Mucosa of stomach (tissue), 1 donor: ENCODE data around the gene KCNK13.
"Not testable (repeated sequence)": the region's sequence is repeated elsewhere in the genome, so short reads cannot be mapped to it uniquely, and the experiment has no call there.

Experiments
- H3K27me3 ChIP-seq: one replicate; pipeline ENCODE4 v1.7.0; 2013; ENCODE audit warnings: mild to moderate bottlenecking, low read length; ENCODE audit not compliant: control insufficient read depth, insufficient read depth
- H3K36me3 ChIP-seq: one replicate; pipeline ENCODE4 v1.7.0; 2013; ENCODE audit warnings: low read length; ENCODE audit not compliant: control insufficient read depth, insufficient read depth
- H3K4me1 ChIP-seq: one replicate; pipeline ENCODE4 v1.7.0; 2013; ENCODE audit warnings: mild to moderate bottlenecking, low read length; ENCODE audit not compliant: control insufficient read depth, insufficient read depth
- H3K4me3 ChIP-seq: one replicate; pipeline ENCODE4 v1.7.0; 2013; ENCODE audit warnings: low read length
- H3K9ac ChIP-seq: one replicate; pipeline ENCODE4 v1.7.0; 2013; ENCODE audit warnings: mild to moderate bottlenecking, low read length, moderate library complexity
- H3K9me3 ChIP-seq: one replicate; pipeline ENCODE4 v1.7.0; 2013; ENCODE audit warnings: mild to moderate bottlenecking, low read length, moderate library complexity; ENCODE audit not compliant: control insufficient read depth
- donor health status: Pancreatic carcinoma.

KCNK13 gene

GRCh38 chr14:90062822-90063539 lies 1.2 kb downstream of the KCNK13 start:
- Histone ChIP-seq H3K36me3 (no peaks in the 10 kb centered on the region), H3K9ac (no peak overlapping the region), H3K27me3 (peaks cover 57% of the 10 kb centered on the region), H3K9me3 (no peaks in the 10 kb centered on the region), H3K4me3 (no peak overlapping the region), H3K4me1 (peaks cover 28% of the 10 kb centered on the region)

GRCh38 chr14:90072350-90072749 lies 10.6 kb downstream of the KCNK13 start:
- Histone ChIP-seq H3K9ac (no peak overlapping the region), H3K4me1 (no peaks in the 10 kb centered on the region), H3K27me3 (no peaks in the 10 kb centered on the region), H3K36me3 (no peaks in the 10 kb centered on the region), H3K4me3 (no peak overlapping the region), H3K9me3 (no peaks in the 10 kb centered on the region)

DNA sequence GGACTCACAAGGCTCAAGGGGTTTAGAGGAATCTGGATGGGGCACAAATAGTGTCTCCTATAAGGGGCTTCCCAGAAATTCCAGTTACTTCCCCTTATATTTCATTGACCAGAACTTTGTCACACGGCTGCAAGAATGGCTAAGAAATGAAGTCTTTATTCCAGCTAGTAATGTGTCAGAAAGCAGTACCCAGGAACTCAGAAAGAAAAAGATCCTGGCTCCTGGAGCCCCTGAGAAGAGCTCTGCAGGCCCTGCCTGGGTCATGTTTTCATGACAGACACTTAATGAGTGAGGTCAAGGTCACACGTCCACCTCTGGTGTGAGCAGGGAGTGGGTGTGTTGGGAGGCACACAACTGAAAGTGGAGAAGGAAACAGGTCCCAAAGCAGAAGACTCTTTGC lies 17.8 kb downstream of the KCNK13 start:
- Histone ChIP-seq H3K36me3 (no peaks in the 10 kb centered on the region), H3K4me1 (no peaks in the 10 kb centered on the region), H3K4me3 (no peak overlapping the region), H3K9ac (no peak overlapping the region), H3K9me3 (no peaks in the 10 kb centered on the region), H3K27me3 (no peaks in the 10 kb centered on the region)

DNA sequence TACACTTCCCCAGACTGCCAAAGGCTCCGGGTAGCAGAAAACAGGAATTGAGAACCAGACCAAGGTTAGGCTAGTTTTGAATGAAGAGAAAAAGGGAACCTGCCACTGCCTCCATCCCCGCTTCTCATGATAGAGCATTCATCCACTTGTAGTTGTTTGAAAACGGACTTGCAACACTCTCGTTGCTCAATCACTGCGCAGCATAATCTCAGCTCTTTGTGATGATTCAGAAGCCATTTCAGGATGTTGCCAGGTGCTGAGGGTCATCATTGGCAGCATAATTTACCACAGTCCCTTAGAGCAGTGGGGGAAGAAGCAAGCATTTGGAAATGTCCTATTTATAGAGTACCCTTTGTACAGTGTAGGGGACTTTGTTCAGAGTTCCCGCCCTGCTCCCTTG lies 25.6 kb downstream of the KCNK13 start:
- Histone ChIP-seq H3K4me3 (no peak overlapping the region), H3K4me1 (no peaks in the 10 kb centered on the region), H3K9ac (no peak overlapping the region), H3K9me3 (no peaks in the 10 kb centered on the region), H3K36me3 (no peaks in the 10 kb centered on the region), H3K27me3 (peaks cover 3% of the 10 kb centered on the region)

GRCh38 chr14:90088176-90088575 lies 26.4 kb downstream of the KCNK13 start:
- no peak overlapping the region for H3K4me3 ChIP-seq
- H3K9me3 ChIP-seq: no peaks in the 10 kb centered on the region
- H3K36me3 ChIP-seq: no peaks in the 10 kb centered on the region
- peaks cover 3% of the 10 kb centered on the region for H3K27me3 ChIP-seq
- H3K9ac ChIP-seq: no peak overlapping the region
- H3K4me1 ChIP-seq: no peaks in the 10 kb centered on the region

GRCh38 chr14:90089486-90089885 lies 27.7 kb downstream of the KCNK13 start:
- H3K4me1 ChIP-seq, H3K36me3 ChIP-seq, H3K9ac ChIP-seq, H3K9me3 ChIP-seq, H3K27me3 ChIP-seq, H3K4me3 ChIP-seq: not testable (repeated sequence)

DNA sequence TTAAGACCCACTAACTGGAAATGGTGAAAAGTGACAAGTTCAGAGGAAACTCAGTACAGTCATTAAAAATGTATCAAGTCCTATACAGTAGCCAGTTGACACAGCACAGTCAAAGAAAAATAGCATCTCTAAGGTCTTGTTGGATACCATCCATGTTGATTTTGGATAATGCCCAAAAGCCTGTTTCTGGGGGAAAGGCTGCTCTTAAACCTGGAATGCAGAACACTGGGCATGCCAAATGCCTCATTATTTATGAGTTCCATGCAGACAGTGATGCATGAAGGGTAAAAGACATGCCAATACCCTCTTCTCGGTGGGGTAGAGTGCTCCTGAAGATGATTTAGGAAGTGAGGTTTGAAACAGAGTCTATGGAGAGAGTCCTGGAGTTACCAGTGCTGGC lies 29.6 kb downstream of the KCNK13 start:
- Histone ChIP-seq H3K27me3 (peaks cover 3% of the 10 kb centered on the region), H3K4me3 (no peak overlapping the region), H3K36me3 (no peaks in the 10 kb centered on the region), H3K4me1 (no peaks in the 10 kb centered on the region), H3K9me3 (no peaks in the 10 kb centered on the region), H3K9ac (no peak overlapping the region)

DNA sequence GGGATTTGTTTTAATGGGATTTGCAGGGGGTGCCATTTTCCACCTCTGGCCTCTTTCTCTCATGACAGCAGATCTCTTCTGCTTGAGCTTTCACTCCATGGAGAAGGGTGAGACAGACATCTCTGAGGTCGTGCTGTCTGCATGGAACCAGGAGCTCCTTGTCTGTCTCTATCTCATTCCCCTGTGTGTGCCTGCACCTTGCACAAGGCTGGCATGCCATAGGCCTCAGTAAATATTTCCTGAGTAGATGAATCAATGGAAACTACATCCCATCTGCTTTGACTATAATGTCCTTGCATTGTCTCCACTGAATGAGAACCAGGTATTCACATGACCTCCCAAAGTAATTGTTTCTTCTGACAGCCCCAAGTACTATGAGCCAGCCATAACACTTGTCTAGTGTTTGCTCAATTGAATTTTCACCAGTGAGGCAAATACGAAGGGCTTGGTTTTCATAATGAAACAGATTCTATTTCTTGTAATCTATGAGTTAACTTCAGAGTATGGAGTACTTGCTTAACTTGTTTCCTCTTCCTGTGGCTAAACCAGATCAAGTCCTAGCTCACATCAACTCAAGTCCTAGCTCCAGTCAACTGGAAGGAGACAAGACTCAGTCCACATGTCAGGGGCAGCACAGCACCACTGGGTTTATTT lies 32.3 kb downstream of the KCNK13 start:
- Histone ChIP-seq H3K9ac (no peak overlapping the region), H3K4me1 (no peaks in the 10 kb centered on the region), H3K9me3 (no peaks in the 10 kb centered on the region), H3K4me3 (no peak overlapping the region), H3K27me3 (no peaks in the 10 kb centered on the region), H3K36me3 (no peaks in the 10 kb centered on the region)

DNA sequence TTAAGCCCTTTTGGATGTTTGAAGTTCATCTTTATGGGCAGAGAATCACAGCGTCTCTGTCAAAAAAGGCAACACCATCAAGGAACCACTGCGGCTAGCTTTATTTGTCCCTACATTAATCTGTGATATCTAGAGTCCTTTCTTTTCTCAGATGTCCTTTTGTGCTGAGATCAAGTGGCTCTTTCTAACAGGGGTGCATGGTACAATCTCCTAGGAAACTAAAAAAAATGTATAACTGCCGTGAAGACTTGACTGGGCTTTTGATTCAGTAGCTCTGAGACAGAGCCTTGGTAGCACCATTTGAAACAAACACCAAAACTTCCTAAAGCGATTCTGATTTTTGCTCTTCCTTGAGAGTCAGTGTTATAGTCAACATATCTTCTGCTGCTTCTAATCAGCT lies 33.3 kb downstream of the KCNK13 start:
- Histone ChIP-seq H3K36me3 (no peaks in the 10 kb centered on the region), H3K4me3 (no peak overlapping the region), H3K9me3 (no peaks in the 10 kb centered on the region), H3K27me3 (no peaks in the 10 kb centered on the region), H3K4me1 (no peaks in the 10 kb centered on the region), H3K9ac (no peak overlapping the region)

DNA sequence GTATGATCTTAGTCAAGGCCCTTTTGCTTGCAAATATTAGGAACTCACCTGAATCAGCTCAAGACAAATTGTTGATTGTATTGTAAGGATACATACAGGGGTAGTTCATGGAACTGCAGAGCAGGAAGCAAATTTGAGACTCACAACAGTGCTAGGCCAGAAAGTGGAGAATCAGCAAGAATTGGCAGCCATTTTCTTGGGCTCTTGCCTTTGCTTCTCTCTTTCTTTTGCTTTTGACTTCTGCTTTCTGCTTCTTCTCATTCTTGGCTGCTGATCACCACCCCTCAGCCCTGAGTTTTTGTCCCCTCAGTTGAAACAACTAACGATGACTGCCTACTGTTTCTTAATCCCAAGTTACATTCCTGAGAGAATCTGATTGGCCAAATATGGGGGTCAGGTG lies 34.8 kb downstream of the KCNK13 start:
- no peak overlapping the region for H3K4me3 ChIP-seq
- H3K9me3 ChIP-seq: no peaks in the 10 kb centered on the region
- no peaks in the 10 kb centered on the region for H3K4me1 ChIP-seq
- H3K36me3 ChIP-seq: no peaks in the 10 kb centered on the region
- H3K9ac ChIP-seq: no peak overlapping the region
- H3K27me3 ChIP-seq: no peaks in the 10 kb centered on the region

- Histone ChIP-seq H3K27me3 (no peaks in the 10 kb centered on the region), H3K36me3 (no peaks in the 10 kb centered on the region), H3K4me1 (no peaks in the 10 kb centered on the region), H3K9ac (no peak overlapping the region), H3K9me3 (no peaks in the 10 kb centered on the region), H3K4me3 (no peak overlapping the region)
These were observed 42.0 kb downstream of the KCNK13 start for GRCh38 chr14:90103808-90104207.

DNA sequence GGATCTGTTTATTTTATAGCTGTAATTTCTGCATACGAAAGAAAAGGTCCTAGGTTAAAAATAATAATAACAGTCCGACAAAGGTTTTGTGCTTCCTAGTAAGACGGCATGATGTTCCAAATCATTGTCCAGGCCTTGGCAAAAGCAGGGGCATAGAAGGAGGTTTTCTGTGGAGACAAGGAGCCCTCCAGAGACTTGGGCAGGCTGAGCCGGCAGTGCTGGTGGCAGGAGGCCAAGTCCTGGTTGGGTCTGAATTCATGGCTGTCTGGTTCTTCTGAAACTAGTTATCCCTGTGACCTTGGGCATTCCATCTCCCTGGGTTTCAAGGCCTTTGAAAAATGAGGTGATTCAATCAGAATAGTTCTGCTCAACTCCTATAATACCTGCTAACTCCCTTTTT lies 44.0 kb downstream of the KCNK13 start:
- no peaks in the 10 kb centered on the region for H3K9me3 ChIP-seq
- no peak overlapping the region for H3K4me3 ChIP-seq
- H3K36me3 ChIP-seq: no peaks in the 10 kb centered on the region
- H3K27me3 ChIP-seq: no peaks in the 10 kb centered on the region
- H3K4me1 ChIP-seq: no peaks in the 10 kb centered on the region
- H3K9ac ChIP-seq: no peak overlapping the region
